GM06990 (cell line): ENCODE results near the gene TRMT2A.

Experiments
- DNase-seq: peaks from one replicate; pipeline ENCODE4 v3.0.0-alpha.2; 2011; ENCODE audit not compliant: insufficient read length; ENCODE audit errors: extremely low read depth
- H3K27me3 ChIP-seq: replicated peaks from 2 replicates; pipeline ENCODE4 v1.6.0; 2011; ENCODE audit warnings: low read length; ENCODE audit not compliant: control insufficient read depth, insufficient read depth
- H3K36me3 ChIP-seq: 2 replicates; pipeline ENCODE4 v1.5.1; 2011; ENCODE audit warnings: low read length; ENCODE audit not compliant: control insufficient read depth, insufficient read depth
- H3K4me3 ChIP-seq: replicated peaks from 2 replicates; pipeline ENCODE4 v1.5.1; 2011; ENCODE audit warnings: low read depth, mild to moderate bottlenecking, control low read depth, low read length
- TF ChIP-seq, protein P1 (sequence below): IDR thresholded peaks from 2 replicates; pipeline ENCODE4 v1.5.1; 2011; ENCODE audit warnings: low read length, control low read depth, mild to moderate bottlenecking, inconsistent platforms; ENCODE audit not compliant: insufficient read depth, poor library complexity, severe bottlenecking

The TRMT2A gene

DNA sequence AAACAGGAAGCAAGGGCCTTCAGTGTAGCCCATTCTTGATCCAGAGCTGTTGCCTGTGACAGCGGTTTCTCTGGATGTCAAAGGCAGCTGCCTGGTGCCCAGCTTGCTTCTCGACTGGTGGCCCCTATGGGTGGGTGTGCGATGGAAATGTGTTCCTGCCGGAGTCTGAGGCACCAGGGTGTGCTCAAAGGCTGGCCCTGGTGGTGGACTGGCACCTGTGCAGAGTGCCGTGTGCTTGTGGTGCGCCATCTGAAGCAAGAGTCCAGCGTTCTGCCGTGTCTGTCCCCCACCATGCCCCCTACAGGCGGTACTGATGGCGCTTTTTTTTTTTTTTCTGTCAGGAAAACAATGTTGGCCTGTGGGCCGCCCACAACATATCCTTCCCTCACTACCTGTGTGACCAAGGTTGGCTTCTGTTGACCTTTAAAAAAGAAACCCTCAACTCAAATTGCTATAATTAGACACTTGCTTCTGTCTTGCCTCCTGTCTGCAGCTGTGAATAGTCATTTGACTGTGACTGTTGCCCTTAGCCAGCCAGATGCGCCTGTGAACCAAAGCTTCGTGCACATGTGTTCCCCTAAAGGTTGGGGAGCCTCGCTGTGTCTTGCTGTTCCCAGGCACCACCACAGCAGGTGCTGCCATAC is 5.9 kb downstream of the TRMT2A start:
- H3K36me3 ChIP-seq, result peaks cover 52% of the 10 kb centered on the region

DNA sequence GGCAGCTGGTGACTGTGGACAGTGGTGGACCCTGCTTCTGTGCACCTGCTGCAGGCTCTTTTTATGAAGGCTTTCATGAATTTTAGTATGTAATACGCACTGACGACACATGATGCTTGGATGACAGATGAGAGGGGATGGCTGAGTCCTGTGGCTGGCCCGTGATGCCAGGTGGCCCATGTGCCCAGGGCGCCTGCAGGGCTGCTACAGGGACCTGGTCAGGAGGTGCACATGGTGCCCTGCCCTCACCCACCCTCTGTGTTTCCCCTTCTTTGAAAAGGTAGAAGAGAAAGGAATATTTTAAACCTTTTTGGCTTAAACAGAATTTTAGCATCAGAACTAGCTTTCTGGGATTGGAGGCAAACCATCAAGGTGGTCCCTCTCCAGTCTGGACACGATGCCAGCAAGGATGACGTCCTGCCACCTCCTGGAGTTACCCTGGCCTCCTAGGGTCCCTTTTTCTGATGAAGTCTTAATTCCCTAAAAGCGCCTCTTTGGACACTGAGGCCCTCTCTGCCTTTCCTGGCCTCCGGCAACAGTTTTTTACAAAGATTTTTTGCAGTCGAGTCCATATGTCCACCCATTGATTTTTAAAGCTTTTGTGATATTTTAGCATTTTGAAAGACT is 6.6 kb downstream of the TRMT2A start:
- H3K4me3 ChIP-seq, result no peak overlapping the region
- no peaks in the 10 kb centered on the region for H3K27me3 ChIP-seq
- TF ChIP-seq, protein P1, sequence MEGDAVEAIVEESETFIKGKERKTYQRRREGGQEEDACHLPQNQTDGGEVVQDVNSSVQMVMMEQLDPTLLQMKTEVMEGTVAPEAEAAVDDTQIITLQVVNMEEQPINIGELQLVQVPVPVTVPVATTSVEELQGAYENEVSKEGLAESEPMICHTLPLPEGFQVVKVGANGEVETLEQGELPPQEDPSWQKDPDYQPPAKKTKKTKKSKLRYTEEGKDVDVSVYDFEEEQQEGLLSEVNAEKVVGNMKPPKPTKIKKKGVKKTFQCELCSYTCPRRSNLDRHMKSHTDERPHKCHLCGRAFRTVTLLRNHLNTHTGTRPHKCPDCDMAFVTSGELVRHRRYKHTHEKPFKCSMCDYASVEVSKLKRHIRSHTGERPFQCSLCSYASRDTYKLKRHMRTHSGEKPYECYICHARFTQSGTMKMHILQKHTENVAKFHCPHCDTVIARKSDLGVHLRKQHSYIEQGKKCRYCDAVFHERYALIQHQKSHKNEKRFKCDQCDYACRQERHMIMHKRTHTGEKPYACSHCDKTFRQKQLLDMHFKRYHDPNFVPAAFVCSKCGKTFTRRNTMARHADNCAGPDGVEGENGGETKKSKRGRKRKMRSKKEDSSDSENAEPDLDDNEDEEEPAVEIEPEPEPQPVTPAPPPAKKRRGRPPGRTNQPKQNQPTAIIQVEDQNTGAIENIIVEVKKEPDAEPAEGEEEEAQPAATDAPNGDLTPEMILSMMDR, result no peak
- no peak for DNase-seq
- peaks cover 57% of the 10 kb centered on the region for H3K36me3 ChIP-seq

More for the DNA sequence above, 5.9 kb downstream of the TRMT2A start:
- DNase-seq, result no peak
- Histone ChIP-seq H3K4me3 (no peak overlapping the region), H3K27me3 (no peaks in the 10 kb centered on the region)
- TF ChIP-seq, protein P1, result peak; percentile 70

DNA sequence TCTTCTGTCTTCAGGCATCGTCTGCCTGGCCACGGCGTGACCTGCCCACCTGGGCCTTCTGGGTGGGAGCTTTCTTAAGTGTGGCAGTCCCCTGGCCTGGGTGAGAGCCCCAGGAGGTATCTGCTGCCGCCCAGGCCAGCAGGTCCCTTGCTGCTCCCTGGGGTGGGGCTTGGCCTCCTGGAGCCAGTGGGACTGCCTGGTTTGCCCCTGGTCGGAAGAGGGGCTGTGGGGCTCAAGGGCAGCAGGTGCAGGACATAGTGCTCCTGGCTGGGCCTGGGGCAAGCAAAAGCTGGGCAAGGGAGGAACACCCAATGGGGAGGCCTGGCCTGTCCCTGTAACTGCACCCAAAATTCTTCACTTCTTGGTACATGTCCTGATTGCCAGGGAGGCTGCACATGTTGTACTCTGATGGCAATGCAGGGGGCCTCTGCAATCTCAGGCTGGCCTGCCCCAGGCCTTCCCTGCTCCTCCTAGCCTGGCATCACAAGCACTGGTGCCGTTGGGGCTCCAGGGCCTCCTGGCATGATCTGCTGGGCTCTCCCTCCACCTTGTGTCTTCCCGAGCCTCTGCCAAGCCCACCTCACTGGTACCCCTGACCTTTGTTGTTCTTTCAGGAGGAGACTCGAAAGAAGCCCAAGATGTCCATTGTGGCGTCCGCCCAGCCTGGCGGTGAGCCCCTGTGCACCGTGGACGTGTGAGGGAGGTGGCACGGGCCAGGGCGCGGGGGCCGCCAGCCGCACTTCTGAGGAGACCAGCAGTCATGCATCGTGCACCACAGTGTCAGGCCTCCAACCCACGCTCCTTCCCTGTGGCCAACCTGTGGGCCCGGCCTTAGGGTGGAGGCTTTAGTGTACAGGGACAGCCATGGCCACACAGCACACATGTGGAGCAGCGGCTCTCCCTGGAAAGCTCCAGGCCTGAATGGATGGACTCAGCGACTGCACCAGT is 7.3 kb downstream of the TRMT2A start:
- H3K36me3 ChIP-seq, result peaks cover 61% of the 10 kb centered on the region
- no peak for DNase-seq
- no peaks in the 10 kb centered on the region for H3K27me3 ChIP-seq
- H3K4me3 ChIP-seq, result no peak overlapping the region
- TF ChIP-seq, protein P1, result no peak

DNA sequence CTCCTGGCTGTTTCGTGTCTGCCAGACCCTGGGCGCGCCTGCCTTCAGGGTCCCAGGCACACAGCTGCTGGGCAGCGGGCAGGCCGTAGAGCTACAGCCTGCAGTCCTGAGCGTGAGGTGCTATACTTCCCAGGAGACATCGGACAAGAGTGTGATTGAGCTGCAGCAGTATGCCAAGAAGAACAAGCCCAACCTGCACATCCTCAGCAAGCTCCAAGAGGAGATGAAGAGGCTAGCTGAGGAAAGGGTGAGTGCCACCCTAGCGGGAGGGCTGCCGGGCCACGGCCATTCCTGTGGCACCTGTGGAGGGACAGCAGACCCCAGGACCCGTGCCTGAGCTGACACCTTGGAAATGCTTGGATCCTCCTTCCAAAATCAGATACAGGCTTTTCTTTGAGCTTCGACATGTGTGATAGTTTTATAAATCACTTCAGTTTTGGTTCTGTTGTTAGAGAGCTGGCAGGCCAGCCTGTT is 8.2 kb downstream of the TRMT2A start:
- Histone ChIP-seq H3K36me3 (peaks cover 57% of the 10 kb centered on the region), H3K4me3 (no peak overlapping the region), H3K27me3 (no peaks in the 10 kb centered on the region)
- TF ChIP-seq, protein P1, result no peak
- no peak for DNase-seq

DNA sequence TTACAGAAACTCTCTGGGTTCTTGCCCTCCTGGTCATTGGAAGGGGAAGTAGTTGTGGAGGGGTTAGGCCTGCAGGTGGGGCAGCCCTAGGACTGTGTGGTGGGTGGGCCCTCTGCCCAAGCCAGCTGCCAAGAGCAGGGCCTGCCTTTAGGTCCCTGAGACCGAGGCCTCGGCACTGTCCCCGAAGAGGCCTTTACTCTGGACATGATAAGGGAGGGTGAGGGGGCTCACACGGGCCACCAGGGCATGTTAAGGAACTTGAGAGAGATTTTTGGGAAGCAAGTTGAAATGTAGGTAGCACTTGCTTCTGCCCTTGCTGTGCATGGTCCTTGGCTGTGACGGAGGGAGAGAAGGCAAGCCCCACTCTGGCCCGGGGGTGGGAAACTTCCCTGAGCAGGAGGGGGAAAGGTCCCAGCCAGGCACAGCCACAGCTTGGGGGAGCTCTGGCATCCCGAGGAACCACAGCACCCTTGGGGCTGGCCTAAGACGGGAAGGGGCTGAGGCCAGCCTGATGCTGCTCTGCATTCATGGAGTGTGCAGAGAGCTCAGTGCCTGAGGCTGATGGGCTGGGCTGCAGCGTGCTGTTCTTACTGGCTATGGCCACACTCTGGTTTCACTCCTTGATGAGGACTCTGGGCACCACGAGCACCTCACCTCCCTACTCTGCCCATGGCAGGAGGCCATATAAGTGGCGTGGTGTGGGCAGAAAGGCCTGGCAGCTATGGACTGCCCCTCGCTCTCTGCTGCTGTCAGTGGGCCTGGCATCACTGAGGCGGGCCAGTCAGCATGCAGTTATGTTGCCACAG is 8.9 kb downstream of the TRMT2A start:
- no peak for DNase-seq
- TF ChIP-seq, protein P1, result no peak
- Histone ChIP-seq H3K36me3 (peaks cover 57% of the 10 kb centered on the region), H3K27me3 (no peaks in the 10 kb centered on the region), H3K4me3 (no peak overlapping the region)
